ENCODE measurements around the gene CHD2.

GRCh38 chr15:92909136-92909781 is 9.1 kb downstream of the CHD2 start:
- no peak for TF ChIP-seq EZH2 (IDR thresholded peaks at IDR 0.05; ENCODE audit: insufficient read depth, poor library complexity, severe bottlenecking)
- no peak for TF ChIP-seq EZH2phosphoT487 (IDR thresholded peaks at IDR 0.05; ENCODE audit: insufficient read depth, low read depth)

Measured in GM23248 (cell line).